Ascending aorta (tissue), 2 donors: ENCODE data around the gene GREM1. TPM values are rescaled to one million over a fixed set of nuclear protein-coding genes. Genes with fewer than 3 reads are reported as not detected.

Source experiments
- DNase-seq, 2 donors: peaks; one replicate each; pipeline ENCODE4 v3.0.0-alpha.2; 2019; ENCODE audit warnings: low spot score in 2 of 2
- H3K27ac ChIP-seq, 2 donors: fragments of 200-600 bp; sonication (generic); one replicate each; pipeline ENCODE4 v1.5.1; 2016 to 2017; ENCODE audit warnings: mild to moderate bottlenecking in 1 of 2
- H3K27me3 ChIP-seq: fragments of 200-600 bp; sonication (generic); one replicate; pipeline ENCODE4 v1.5.1; 2017
- H3K36me3 ChIP-seq, 2 donors: fragments of 200-600 bp; sonication (generic); one replicate each; pipeline ENCODE4 v1.5.1; 2016
- H3K4me1 ChIP-seq, 2 donors: fragments of 200-600 bp; sonication (generic); one replicate each; pipeline ENCODE4 v1.5.1; 2016 to 2017; ENCODE audit warnings: mild to moderate bottlenecking in 1 of 2
- H3K4me3 ChIP-seq, 2 donors: fragments of 200-600 bp; sonication (generic); one replicate each; pipeline ENCODE4 v1.5.1; 2016 to 2017; ENCODE audit warnings: mild to moderate bottlenecking in 1 of 2
- H3K9me3 ChIP-seq, 2 donors: fragments of 200-600 bp; sonication (generic); one replicate each; pipeline ENCODE4 v1.5.1; 2016
- CTCF ChIP-seq, 3 experiments: fragments of 200-600 bp in 2 of 3; fragments of 450-650 bp in 1 of 3; sonication (generic) in 2 of 3; IDR thresholded peaks; one replicate each; pipeline ENCODE4 v1.5.1; 2016 to 2019; ENCODE audit warnings: antibody characterized with exemption in 3 of 3, mild to moderate bottlenecking in 1 of 3, moderate library complexity in 1 of 3
- intact Hi-C: fragments of 100-400 bp; cut with DNase I; formaldehyde crosslinking; loops from one replicate; pipeline ENCODE4 v1.15.1; 2023
- total RNA-seq: library from RNA; depleted of rRNA; stranded (reverse); fragments of >200 nt; gene quantifications from one replicate; pipeline ENCODE4 v1.1.0, GENCODE V29; 2016

The GREM1 gene
- total RNA-seq, 1 donor from 2014 or later, result not detected

DNA sequence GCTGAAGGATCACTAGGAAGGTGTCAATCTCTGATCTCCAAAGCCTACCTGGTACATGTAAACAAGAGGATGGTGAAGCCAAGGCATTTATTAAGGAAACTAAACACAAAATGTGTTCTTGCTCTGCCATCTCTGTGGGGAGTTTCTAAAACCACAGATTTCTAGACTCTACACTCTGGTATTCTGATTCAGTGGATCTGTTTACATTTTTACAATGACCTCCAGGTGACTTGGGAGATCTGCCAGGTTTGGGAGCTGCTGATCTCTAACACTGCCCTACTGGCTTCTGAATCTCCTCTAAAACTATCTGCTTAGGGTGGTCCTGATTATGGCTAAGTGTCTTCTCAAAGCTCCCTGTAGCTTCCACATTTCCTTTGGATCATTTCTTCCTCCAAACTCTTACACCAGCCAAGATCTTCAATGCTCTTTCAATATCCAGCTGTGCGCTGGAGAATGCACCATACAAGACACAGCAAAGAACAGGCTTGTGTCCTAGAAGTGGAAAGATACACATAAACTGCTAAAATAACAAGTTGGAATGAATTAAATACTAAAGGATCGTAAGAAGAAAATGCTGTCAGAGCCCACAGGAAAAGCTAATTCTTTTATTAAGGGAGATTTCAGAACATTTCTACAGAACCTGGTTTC is 72.7 kb downstream of the GREM1 start:
- H3K4me1 ChIP-seq, result no peaks in the 10 kb centered on the region
- no peaks in the 10 kb centered on the region for H3K9me3 ChIP-seq
- TF ChIP-seq CTCF (IDR thresholded peaks at IDR 0.05), result no peak
- no peak for DNase-seq
- intact Hi-C loops, result no loop called here
- no peaks in the 10 kb centered on the region for H3K36me3 ChIP-seq
- no peaks in the 10 kb centered on the region for H3K27me3 ChIP-seq
- no peak overlapping the region for H3K27ac ChIP-seq
- H3K4me3 ChIP-seq, result no peak overlapping the region

DNA sequence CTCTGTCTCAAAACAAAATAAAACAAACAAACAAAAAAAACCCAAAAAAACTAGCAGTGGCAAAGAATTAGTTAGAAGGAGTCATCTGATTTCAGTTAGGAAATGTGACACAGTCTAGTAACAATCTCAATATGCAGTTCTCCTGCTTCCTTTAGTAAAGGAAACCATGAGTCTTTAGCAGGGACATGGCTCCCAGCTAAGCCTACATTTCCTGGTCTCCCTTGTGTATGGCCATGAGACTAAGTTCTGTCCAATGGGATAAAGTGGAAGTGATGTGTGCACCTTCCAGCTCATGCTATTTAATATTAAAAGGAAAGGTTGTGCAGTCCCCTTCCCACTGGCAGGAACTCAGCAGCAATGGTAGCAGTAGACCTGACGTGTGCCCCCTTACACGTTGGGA is 74.6 kb downstream of the GREM1 start:
- intact Hi-C loops, result no loop called here
- no peaks in the 10 kb centered on the region for H3K36me3 ChIP-seq
- H3K4me1 ChIP-seq, result no peaks in the 10 kb centered on the region
- H3K4me3 ChIP-seq, result no peak overlapping the region
- no peak overlapping the region for H3K27ac ChIP-seq
- DNase-seq, result no peak
- no peak for TF ChIP-seq CTCF (IDR thresholded peaks at IDR 0.05)
- H3K9me3 ChIP-seq, result no peaks in the 10 kb centered on the region
- H3K27me3 ChIP-seq, result no peaks in the 10 kb centered on the region

Other genes with a start within 250 kb of the GREM1 start
- gene GOLGA8N, start 124.5 kb upstream of the GREM1 start, total RNA-seq, result 20.6 TPM
- not detected for gene ARHGAP11A, start 102.5 kb upstream of the GREM1 start, total RNA-seq
- gene SCG5, start 76.3 kb upstream of the GREM1 start, total RNA-seq, result not detected